ENCODE results near the gene UHMK1. TPM values are rescaled to one million over a fixed set of nuclear protein-coding genes. Genes with fewer than 3 reads are reported as not detected.

The UHMK1 gene
- total RNA-seq, 2 experiments from 2014 or later = 44.7 to 45.6 TPM

GRCh38 chr1:162527314-162527713, 29.7 kb downstream of the UHMK1 start:
- H3K27ac Mint-ChIP-seq = no peak overlapping the region
- no peaks in the 10 kb centered on the region for H3K9me3 Mint-ChIP-seq
- ChIA-PET CTCF (interaction anchor here (1.1 kb wide), 1 partner anchor 14 kb away, joined by 3 read pairs; no protein-coding TSS in a partner anchor), POLR2A (no interaction called here)
- no peak for DNase-seq
- no peak for TF ChIP-seq CTCF (IDR thresholded peaks at IDR 0.05)
- ATAC-seq = no peak
- no peaks in the 10 kb centered on the region for H3K4me1 Mint-ChIP-seq (ENCODE audit: low read depth)
- H3K27me3 Mint-ChIP-seq = no peaks in the 10 kb centered on the region
- intact Hi-C loops (cut with micrococcal nuclease) = no loop called here
- peaks cover 15% of the 10 kb centered on the region for H3K36me3 Mint-ChIP-seq (ENCODE audit: low read depth)
- no peak overlapping the region for H3K4me3 Mint-ChIP-seq

GRCh38 chr1:162530307-162530987, 32.8 kb downstream of the UHMK1 start:
- POLR2A ChIA-PET = no interaction called here
- intact Hi-C loops (cut with micrococcal nuclease) = no loop called here
- Mint-ChIP-seq H3K9me3 (no peaks in the 10 kb centered on the region), H3K27me3 (no peaks in the 10 kb centered on the region), H3K4me3 (no peak overlapping the region), H3K4me1 (ENCODE audit: low read depth) (no peaks in the 10 kb centered on the region), H3K27ac (no peak overlapping the region), H3K36me3 (ENCODE audit: low read depth) (peaks cover 4% of the 10 kb centered on the region)
- ATAC-seq (no peak), DNase-seq (no peak)
- CTCF ChIA-PET = no interaction called here
- TF ChIP-seq CTCF (IDR thresholded peaks at IDR 0.05) = no peak

GRCh38 chr1:162530988-162531319, 33.3 kb downstream of the UHMK1 start:
- DNase-seq = no peak
- H3K27me3 Mint-ChIP-seq = no peaks in the 10 kb centered on the region
- intact Hi-C loops (cut with micrococcal nuclease) = no loop called here
- ChIA-PET POLR2A (no interaction called here), CTCF (no interaction called here)
- peaks cover 4% of the 10 kb centered on the region for H3K36me3 Mint-ChIP-seq (ENCODE audit: low read depth)
- H3K4me1 Mint-ChIP-seq (ENCODE audit: low read depth) = no peaks in the 10 kb centered on the region
- ATAC-seq = no peak
- TF ChIP-seq CTCF (IDR thresholded peaks at IDR 0.05) = no peak
- H3K27ac Mint-ChIP-seq = no peak overlapping the region
- H3K9me3 Mint-ChIP-seq = no peaks in the 10 kb centered on the region
- no peak overlapping the region for H3K4me3 Mint-ChIP-seq

- POLR2A ChIA-PET = no interaction called here
- Mint-ChIP-seq H3K27ac (no peak overlapping the region), H3K27me3 (no peaks in the 10 kb centered on the region), H3K4me1 (ENCODE audit: low read depth) (peaks cover 6% of the 10 kb centered on the region), H3K36me3 (ENCODE audit: low read depth) (peaks cover 2% of the 10 kb centered on the region), H3K4me3 (no peak overlapping the region), H3K9me3 (peaks cover 1% of the 10 kb centered on the region)
- TF ChIP-seq CTCF (IDR thresholded peaks at IDR 0.05) = no peak
- CTCF ChIA-PET = no interaction called here
- no peak for ATAC-seq
- intact Hi-C loops (cut with micrococcal nuclease) = no loop called here
- no peak for DNase-seq
These were observed 37.9 kb downstream of the UHMK1 start for GRCh38 chr1:162535501-162535900.

- no peak for TF ChIP-seq CTCF (IDR thresholded peaks at IDR 0.05)
- intact Hi-C loops (cut with micrococcal nuclease) = no loop called here
- H3K27ac Mint-ChIP-seq = no peak overlapping the region
- DNase-seq = no peak
- H3K36me3 Mint-ChIP-seq (ENCODE audit: low read depth) = peaks cover 6% of the 10 kb centered on the region
- H3K27me3 Mint-ChIP-seq = no peaks in the 10 kb centered on the region
- H3K4me1 Mint-ChIP-seq (ENCODE audit: low read depth) = peaks cover 6% of the 10 kb centered on the region
- ChIA-PET CTCF (no interaction called here), POLR2A (no interaction called here)
- no peak for ATAC-seq
- H3K9me3 Mint-ChIP-seq = peaks cover 6% of the 10 kb centered on the region
- no peak overlapping the region for H3K4me3 Mint-ChIP-seq
These were observed 38.9 kb downstream of the UHMK1 start for GRCh38 chr1:162536511-162536910.
